Measurements from ENCODE around the gene CLDN25.

DNA sequence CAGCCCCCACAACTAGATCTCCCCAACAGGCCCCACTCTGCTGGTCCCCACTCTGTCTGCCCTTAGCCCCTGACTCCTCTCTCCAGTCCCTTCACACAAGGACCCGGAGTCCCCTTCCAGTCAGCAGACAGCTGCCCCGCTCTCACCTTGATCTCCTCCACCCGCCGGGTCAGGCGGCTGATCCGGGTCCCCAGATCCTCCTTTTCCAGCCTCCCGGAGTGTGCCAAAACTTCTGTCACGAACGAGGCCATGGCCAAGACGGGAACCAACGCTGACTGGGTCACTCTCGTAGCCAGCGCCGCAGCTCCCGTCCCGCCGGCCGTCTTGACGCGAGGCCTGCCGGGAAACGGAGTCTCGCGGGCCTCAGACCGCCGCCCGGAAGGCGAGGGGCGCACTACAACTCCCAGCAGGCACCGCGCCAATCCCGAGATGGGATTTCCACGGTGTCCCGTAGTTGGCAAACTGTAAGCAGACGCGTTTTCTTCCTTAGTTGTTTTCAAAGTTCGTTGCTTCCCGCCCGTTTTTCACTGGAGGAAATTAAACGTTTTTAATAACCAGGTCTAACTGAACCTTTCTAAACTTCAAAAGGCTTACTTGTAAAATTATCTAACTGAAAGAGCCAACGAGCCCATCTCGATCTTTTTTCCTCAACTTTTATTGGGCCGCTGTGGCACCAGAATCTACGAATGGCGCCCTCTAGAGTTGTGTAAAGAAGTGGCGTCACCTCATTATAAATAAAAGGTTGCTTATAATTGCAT is 6.0 kb upstream of the CLDN25 start, which contains the start of gene ZW10:
- TF ChIP-seq, protein P1, sequence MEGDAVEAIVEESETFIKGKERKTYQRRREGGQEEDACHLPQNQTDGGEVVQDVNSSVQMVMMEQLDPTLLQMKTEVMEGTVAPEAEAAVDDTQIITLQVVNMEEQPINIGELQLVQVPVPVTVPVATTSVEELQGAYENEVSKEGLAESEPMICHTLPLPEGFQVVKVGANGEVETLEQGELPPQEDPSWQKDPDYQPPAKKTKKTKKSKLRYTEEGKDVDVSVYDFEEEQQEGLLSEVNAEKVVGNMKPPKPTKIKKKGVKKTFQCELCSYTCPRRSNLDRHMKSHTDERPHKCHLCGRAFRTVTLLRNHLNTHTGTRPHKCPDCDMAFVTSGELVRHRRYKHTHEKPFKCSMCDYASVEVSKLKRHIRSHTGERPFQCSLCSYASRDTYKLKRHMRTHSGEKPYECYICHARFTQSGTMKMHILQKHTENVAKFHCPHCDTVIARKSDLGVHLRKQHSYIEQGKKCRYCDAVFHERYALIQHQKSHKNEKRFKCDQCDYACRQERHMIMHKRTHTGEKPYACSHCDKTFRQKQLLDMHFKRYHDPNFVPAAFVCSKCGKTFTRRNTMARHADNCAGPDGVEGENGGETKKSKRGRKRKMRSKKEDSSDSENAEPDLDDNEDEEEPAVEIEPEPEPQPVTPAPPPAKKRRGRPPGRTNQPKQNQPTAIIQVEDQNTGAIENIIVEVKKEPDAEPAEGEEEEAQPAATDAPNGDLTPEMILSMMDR (IDR thresholded peaks at IDR 0.05): peak; percentile 99
- TF ChIP-seq, protein P2, sequence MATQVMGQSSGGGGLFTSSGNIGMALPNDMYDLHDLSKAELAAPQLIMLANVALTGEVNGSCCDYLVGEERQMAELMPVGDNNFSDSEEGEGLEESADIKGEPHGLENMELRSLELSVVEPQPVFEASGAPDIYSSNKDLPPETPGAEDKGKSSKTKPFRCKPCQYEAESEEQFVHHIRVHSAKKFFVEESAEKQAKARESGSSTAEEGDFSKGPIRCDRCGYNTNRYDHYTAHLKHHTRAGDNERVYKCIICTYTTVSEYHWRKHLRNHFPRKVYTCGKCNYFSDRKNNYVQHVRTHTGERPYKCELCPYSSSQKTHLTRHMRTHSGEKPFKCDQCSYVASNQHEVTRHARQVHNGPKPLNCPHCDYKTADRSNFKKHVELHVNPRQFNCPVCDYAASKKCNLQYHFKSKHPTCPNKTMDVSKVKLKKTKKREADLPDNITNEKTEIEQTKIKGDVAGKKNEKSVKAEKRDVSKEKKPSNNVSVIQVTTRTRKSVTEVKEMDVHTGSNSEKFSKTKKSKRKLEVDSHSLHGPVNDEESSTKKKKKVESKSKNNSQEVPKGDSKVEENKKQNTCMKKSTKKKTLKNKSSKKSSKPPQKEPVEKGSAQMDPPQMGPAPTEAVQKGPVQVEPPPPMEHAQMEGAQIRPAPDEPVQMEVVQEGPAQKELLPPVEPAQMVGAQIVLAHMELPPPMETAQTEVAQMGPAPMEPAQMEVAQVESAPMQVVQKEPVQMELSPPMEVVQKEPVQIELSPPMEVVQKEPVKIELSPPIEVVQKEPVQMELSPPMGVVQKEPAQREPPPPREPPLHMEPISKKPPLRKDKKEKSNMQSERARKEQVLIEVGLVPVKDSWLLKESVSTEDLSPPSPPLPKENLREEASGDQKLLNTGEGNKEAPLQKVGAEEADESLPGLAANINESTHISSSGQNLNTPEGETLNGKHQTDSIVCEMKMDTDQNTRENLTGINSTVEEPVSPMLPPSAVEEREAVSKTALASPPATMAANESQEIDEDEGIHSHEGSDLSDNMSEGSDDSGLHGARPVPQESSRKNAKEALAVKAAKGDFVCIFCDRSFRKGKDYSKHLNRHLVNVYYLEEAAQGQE (IDR thresholded peaks at IDR 0.05; ENCODE audit: low read depth, low read length): 0 out of 2 replicates have a peak, but pooled peaks have one; percentile 4
- TF ChIP-seq SIN3A (IDR thresholded peaks at IDR 0.05; ENCODE audit: borderline replicate concordance, low read depth, low read length) (peak; percentile 49; the same call in 1 of the 2 replicates), POLR2AphosphoS5 (IDR thresholded peaks at IDR 0.05; ENCODE audit: low read depth, low read length) (peak; percentile 66), JUND (IDR thresholded peaks at IDR 0.05) (no peak), NRF1 (IDR thresholded peaks at IDR 0.05; ENCODE audit: low read depth, low read length) (no peak), RAD21 (IDR thresholded peaks at IDR 0.05; ENCODE audit: low read length) (peak; percentile 45; the same call in 1 of the 2 replicates)

Measured in SK-N-SH (cell line).